GM19455 (cell line): ENCODE measurements around the gene OAT.
A peak's percentile ranks its signal among the peaks of the same experiment; 100 is the strongest.
"Not testable (repeated sequence)": the region's sequence is repeated elsewhere in the genome, so short reads cannot be mapped to it uniquely, and the experiment has no call there.

Experiments used
- ATAC-seq: cut with Tn5 transposase; IDR thresholded peaks from one replicate; pipeline ENCODE4 v1.9.1; 2021; ENCODE audit not compliant: unreplicated experiment

Gene OAT

DNA sequence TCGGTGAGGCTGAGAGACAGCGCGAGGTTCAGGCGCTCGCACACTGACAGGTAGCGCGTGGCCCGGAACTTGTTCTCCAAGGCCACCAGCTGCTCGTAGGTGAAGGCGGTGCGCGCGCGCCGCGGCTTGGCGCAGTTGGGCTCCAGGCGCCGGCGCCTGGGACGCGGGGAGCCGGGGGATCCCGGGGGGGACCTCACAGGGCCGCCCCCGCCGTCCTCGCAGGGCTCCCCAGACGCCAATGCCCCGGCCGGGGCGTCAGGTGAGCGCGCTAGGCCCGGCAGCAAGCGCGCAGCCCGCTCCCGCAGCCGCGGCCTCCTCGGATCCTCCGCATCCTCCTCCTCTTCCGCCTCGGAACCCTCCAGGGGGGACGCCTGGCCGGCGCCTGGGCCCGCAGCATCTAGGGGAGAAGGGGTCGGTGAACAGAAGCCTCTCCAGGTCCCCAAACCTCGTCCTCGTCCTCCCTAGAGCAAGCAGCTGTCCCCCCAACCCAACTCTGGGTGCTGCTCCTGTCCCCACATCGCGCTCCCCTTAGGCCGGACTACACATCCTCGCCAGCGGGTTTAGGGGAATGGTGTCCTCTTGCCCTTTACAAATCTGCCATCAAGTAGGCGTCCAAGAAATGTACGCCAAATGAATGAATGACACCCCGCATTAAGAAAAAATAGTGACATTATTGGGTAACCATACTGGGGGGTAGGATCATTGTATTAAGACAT, 29.2 kb upstream of the OAT start:
- no peak for ATAC-seq

- no peak for ATAC-seq
These were observed 28.4 kb upstream of the OAT start for GRCh38 chr10:124446830-124447750.

DNA sequence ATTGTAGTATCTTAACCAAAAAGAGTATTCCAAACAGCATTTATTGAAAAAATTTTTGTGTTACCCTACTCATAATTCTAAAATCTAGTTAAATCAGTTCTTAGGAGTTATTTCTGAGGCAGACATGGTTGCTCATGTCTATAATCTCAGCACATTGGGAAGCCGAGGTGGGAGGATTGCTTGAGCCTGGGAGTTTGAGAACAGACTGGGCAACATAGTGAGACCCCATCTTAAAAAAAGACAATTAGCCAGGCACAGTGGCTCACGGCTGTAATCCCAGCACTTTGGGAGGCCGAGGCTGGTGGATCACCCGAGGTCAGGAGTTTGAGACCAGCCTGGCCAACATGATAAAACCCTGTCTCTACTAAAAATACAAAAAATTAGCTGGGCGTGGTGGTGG, 23.0 kb upstream of the OAT start:
- not testable (repeated sequence) for ATAC-seq

- no peak for ATAC-seq
These were observed 17.5 kb upstream of the OAT start for GRCh38 chr10:124436191-124436638.

GRCh38 chr10:124435683-124436082, 17.0 kb upstream of the OAT start:
- not testable (repeated sequence) for ATAC-seq

DNA sequence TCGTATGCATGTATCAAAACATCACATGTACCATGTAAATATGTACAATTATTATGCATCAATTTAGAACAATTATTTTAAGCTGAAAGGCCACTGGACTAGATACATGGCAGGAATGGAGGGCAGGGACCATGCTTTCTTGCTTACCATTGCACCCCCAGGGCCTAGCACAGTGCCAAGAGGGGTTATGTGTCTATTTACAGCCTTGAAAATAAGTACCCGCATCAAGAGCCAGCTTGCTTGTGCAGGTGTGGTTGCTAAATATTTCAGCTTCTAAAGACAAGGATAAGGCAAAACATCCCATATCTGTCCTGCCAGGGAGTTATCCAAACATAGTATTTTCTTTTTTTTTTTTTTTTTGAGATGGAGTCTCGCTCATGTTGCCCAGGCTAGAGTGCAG, 14.7 kb upstream of the OAT start:
- ATAC-seq: no peak

DNA sequence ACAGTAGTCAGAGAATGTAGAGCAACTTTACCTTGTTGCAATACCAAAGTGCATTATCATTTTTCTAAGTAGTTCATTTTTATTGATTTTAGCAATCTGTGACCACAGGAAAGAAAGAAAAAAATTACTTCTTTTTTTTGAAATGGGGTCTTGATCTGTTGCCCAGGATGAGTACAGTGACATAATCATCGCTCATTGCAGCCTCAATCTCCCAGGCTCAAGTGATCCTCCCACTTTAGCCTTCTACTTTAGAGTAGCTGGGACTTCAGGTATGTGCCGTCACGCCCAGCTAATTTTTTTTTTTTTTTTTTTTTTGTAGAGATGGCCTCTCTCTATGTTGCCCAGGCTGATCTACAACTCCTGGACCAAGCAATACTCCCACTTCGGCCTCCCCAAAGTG, 11.4 kb upstream of the OAT start:
- ATAC-seq: no peak

DNA sequence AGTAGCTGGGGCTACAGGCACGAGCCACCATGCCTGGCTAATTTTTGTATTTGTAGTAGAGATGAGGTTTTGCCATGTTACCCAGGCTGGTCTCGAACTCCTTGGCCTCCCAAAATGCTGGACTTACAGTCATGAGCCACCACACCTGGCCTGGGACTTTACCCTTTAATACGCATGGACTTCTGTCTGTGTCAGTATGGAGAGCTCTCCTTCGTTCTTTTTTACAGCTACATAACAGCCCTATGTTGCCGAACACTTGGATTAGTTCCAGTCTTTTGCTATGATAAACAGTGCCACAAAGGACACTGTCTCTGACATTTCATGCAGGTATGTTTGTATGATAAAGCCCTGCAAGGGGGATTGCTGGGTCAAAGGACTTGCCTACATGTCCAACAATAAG, 10.9 kb upstream of the OAT start:
- ATAC-seq: no peak

DNA sequence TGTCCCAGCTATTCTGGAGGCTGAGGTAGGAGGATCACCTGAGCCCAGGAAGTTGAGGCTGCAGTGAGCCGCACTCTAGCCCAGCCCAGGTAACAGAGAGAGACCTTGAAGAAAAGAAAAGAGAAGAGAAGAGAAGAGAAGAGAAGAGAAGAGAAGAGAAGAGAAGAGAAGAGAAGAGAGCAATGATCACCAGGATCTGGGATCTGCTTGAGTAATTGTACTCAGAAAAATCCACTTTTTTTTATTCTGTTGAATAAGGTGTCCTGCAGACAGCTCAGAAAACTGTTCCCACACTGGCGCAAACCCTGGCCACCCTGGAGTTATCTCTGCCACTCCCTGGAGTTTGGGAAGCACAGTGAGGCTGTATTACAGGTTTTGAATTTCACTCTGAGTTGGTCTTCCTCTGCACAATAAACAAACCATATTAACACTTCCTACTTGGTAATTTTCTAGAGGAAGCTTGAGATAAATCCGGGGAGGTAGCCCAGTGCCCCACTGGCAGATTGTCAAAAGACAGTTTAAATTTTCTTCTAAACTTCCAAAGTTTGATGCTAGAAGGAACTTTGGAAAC, 9.6 kb upstream of the OAT start:
- ATAC-seq: no peak

- no peak for ATAC-seq
These were observed 6.7 kb upstream of the OAT start for GRCh38 chr10:124425227-124425962.

- ATAC-seq: no peak
These were observed 5.1 kb upstream of the OAT start for GRCh38 chr10:124423813-124424212.

- ATAC-seq: no peak
These were observed 4.0 kb upstream of the OAT start for GRCh38 chr10:124422742-124423141.

GRCh38 chr10:124420254-124420653, 1.5 kb upstream of the OAT start:
- no peak for ATAC-seq

- no peak for ATAC-seq
These were observed 912 bp upstream of the OAT start for GRCh38 chr10:124419635-124420034.

DNA sequence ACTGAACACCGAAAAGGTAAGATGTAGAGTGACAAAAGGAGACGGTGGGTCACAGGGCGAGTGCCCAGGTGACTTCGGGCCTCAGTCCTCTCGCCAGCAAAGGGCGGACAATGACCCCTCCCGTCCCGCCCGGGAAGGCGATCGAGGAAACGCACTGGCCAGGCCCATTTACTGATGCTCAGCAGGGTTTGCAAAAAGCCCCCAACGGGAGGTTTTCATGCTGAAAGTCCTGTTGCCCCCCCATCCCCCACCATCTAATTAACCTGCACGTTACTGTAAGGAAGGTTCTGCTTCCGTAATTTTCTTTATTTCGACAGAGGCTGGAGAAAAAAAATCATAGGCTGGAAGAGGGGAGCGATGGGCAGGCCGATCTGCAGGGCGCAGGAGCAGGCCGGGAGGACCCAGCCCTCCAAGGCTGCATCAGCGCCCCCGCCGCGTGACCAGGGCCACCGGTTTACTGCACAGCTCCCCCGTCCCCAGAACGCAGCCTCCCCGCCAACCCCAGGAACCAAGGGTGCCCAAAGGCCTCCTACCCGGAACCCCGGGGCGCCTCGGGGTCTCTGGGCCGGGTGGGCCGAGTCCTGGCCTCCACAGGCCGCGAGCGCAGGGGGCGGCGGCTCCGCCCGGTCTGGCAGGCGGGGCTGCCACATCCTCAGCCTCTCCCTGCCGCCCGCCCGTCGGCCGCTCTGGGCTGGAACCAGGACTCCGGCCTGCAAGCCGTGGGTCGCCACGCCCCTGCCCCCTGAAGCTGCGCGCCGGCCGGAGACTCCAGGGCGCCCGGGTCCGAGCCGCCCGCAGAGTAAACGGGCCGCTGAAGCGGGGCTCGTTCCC, 613 bp downstream of the OAT start:
- ATAC-seq: peak; percentile 26

GRCh38 chr10:124416733-124417132, 2.0 kb downstream of the OAT start:
- no peak for ATAC-seq

DNA sequence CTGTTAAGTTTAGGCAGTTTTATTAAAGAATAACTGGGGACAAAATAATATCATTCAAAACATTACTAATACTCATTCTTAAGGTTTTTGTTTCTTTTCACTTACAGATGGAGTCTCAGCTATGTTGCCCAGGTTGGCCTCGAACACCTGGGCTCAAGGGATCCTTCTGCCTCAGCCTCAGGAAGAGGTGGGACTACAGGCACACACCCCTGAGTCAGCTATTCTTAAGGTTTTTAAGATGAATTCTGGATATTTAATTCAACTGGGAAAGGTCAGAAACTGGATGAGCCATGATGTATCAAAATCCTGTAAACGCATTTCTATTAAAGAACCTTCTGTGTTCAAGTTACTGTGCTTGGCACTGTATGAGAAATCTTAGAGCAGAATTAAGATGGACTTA, 3.5 kb downstream of the OAT start:
- no peak for ATAC-seq

- ATAC-seq: no peak
These were observed 4.6 kb downstream of the OAT start for GRCh38 chr10:124414076-124414475.

DNA sequence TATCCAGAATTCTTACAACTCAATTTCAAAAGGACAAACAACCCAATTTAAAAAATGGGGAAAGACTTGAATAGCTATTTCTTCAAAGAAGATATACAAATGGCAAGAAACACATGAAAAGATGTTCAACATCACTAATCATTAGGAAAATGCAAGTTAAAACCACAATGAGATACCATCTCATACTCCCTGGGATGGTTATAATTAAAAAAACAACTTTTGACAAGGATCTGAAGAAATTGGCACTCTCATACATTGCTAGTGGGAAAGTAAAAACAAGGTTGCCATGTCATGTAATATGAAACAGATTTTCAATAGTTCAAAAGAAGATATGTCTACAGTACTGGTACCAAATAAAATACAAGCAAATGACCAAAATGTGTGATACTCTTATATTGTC, 9.0 kb downstream of the OAT start:
- no peak for ATAC-seq

- ATAC-seq: no peak
These were observed 10.4 kb downstream of the OAT start for GRCh38 chr10:124408357-124408756.
